SIG-M5 (cell line): ENCODE results near the gene NCAM2.
"Not testable (repeated sequence)": the region's sequence is repeated elsewhere in the genome, so short reads cannot be mapped to it uniquely, and the experiment has no call there.

Experiments used
- DNase-seq: peaks from one replicate; lab custom pipeline; 2025; lab: John Stamatoyannopoulos, UW

The NCAM2 gene

GRCh38 chr21:21332492-21332891 lies 334.3 kb downstream of the NCAM2 start:
- DNase-seq, result no peak

GRCh38 chr21:21341041-21341440 lies 342.8 kb downstream of the NCAM2 start:
- no peak for DNase-seq

DNA sequence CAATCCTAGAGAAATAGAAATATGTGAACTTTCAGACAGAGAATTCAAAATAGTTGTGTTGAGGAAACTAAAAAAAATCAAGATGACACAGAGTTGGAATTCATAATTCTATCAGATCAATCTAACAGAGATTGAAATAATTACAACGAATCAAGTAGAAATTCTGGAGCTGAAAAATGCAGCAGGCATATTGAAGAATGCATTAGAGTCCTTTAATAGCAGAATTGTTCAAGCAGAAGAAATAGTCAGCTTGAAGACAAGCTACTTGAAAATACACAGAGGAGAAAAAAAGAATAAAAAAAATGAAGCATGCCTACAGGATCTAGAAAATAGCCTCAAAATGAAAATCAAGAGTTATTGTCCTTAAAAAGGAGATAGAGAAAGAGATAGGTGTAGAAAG lies 347.1 kb downstream of the NCAM2 start:
- DNase-seq, result no peak

GRCh38 chr21:21345872-21346271 lies 347.7 kb downstream of the NCAM2 start:
- DNase-seq, result no peak

DNA sequence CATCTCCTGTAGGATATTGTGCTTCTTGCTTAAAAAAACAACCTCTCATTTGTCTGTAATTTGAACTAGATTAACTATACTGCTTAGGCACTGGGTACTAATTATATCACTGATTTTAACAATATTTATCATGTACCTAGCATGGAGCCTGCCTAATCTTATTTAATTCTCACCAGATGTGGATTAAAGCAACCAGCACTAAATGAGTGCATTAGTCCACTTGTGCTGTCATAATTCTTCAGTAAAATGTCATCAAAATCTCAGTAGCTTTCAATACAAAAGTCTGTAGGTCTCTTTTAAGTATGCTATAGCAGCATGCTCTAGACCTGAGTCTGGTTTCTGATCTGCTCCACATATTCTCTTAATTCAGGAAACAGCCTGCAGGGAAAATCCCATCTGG lies 368.1 kb downstream of the NCAM2 start:
- DNase-seq, result no peak

DNA sequence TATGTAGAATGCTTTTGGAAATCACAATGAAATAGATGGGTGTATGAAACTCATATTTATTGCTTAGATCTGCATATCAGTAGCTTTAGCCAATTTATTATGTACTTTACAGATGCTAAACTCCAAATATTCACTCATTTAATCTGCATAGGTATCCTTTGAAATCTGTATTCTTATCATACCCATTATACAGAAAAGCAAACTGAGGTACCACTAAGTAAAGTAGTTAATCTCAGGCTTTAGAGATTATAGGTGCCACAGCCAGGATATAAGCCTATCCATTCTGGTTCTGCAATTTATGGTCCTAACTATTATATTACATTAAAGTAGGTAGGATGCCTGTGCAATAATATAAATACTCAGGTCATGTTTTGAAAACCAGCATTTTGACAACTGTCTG lies 369.4 kb downstream of the NCAM2 start:
- no peak for DNase-seq

DNA sequence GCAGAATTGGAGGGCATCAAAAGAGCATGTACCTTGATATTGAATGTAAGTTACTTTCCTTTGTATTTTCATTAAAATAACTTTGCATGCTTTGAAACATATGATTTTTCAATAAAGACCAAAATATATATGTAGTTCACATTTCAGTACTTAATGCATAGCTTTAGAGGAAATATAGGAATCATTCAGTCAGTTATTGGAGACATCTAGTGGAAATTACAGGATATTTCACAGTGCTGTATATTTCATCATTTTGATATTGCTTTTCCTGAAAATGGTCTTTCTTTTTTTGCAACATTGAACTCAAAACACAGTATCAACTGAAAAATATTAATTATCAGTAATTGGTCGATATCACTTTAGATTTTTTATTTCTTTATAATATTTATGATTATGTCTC lies 375.8 kb downstream of the NCAM2 start:
- no peak for DNase-seq

DNA sequence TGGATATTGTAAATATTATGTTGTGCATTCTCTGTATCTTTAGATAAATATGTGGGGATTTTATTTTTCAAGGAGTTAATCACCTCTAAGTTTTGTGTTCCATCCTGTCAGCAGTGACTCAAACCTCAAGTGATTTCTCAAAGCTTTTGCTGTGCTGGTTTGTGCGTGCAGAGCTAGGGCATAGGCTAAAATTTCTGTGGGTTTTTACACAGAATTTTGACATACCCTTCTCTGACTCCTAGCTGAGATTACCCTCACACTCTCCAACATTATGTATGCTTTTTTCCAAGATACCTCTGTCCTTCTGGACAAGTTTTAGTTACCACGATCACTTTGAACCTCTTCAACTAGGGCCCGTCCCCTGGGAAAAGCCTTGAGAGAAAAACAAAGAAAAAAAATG lies 384.9 kb downstream of the NCAM2 start:
- no peak for DNase-seq

- DNase-seq, result no peak
Observed at GRCh38 chr21:21384977-21385376, 386.8 kb downstream of the NCAM2 start.

- no peak for DNase-seq
Observed at GRCh38 chr21:21385404-21385803, 387.2 kb downstream of the NCAM2 start.

- DNase-seq, result no peak
Observed at GRCh38 chr21:21387916-21388315, 389.7 kb downstream of the NCAM2 start.

DNA sequence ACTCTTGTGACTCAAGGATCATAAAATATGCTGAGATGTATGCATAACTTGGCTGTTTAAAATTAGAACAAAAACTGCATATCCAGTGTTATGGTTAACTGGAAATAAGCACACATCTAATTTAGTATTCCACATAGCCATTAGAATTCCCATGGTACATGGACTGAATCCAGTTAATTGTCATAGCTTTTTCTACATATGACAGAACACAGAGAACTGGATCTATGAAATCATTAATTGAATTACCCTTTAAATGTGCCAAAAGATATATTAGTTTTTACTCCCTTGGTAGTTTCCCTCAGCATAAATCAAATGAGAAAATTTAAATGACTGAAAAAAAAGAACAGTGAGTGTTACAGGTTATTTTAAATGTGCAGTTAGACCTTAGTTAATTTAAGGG lies 395.9 kb downstream of the NCAM2 start:
- no peak for DNase-seq

DNA sequence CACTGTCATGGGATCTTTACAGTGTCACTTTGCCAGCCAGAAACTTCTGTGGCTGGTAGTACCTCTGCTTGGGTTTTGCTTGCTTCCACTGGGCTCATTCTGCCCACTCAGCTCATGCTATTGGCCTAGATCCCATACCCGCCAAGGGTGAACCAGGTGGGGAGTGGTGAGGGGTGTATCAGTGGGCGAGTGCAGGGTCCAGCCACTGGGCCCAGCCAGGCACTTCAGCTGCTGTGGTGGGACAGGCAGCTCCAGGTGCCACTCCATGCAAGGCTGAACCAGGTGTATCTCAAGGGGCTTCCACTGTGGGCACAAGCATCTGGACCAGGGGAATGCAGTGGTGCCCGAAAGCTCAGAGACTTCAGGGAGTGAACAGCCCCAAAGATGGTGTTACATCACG lies 398.2 kb downstream of the NCAM2 start:
- DNase-seq, result no peak

DNA sequence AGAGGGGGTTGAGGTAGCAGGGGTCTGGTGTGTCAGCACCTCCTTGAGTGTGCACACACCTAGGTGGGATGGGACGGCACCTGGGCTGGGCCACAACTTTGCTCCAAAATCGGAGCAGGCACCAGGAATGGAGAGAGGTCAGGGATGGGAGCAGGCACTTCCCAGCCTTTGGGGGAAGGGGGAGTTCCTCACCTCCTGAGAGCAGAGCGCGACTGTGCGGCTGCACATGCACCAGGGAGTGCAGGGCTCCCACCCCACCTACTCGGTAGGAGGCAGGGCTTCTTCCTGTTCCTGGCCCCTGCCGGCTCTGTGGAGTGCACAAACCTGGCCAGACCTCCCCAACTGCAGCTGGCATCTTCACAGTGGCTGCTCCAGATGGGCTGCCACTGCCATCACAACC lies 399.3 kb downstream of the NCAM2 start:
- no peak for DNase-seq

GRCh38 chr21:21401444-21401843 lies 403.2 kb downstream of the NCAM2 start:
- no peak for DNase-seq

DNA sequence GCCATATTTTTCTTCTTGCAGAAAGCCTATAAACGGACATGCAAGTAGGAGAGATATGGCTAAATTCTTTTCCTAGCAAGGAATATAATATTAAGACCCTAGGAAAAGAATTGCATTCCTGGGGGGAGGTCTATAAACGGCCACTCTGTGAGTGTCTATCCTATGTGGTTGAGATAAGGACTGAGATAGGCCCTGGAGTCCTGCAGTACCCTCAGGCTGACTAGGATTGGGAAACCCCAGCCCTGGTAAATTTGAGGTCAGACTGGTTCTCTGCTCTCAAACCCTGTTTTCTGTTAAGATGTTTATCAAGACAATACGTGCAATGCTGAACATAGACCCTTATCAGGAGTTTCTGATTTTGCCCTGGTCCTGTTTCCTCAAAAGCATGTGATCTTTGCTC lies 404.0 kb downstream of the NCAM2 start:
- DNase-seq, result not testable (repeated sequence)

DNA sequence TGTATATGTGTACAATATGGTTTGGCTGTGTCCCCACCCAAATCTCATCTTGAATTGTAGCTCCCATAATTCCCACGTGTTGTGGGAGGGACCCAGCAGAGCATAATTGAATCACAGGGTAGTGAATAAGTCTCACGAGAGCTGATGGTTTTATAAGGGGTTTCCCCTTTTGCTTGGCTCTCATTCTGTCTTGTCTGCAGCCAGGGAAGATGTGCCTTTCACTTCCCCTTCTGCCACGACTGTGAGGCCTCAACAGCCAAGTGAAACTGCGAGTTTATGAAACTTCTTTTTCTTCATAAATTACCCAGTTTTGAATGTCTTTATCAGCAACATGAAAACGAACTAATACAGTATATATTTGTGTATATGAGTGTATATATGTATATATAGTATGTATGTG lies 406.1 kb downstream of the NCAM2 start:
- not testable (repeated sequence) for DNase-seq

GRCh38 chr21:21406921-21407320 lies 408.7 kb downstream of the NCAM2 start:
- no peak for DNase-seq

GRCh38 chr21:21412096-21412495 lies 413.9 kb downstream of the NCAM2 start:
- no peak for DNase-seq

GRCh38 chr21:21415741-21416140 lies 417.5 kb downstream of the NCAM2 start:
- no peak for DNase-seq

GRCh38 chr21:21434944-21435343 lies 436.7 kb downstream of the NCAM2 start:
- no peak for DNase-seq

DNA sequence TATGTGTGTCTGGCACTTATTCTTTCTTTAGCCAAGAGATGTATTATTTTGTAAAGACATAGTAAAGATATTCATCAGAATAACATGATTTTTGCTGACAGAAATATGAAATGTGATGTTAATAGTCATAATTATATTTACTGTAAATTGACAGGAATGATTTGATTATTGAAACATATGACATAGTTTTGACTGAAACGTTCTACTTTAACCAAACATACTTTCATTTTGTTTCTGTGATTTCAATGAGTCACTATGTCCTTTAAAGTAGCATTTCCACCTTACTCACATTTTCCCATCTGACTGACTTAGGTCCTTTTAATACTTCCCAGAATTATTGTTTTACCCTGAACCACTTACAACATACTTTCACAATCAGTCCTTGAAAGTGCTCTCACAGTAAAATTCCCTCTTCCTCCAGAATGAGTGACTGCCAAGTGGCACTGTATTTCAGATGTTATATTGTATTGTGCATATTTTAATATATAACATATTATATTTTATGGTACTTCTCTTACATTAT lies 437.9 kb downstream of the NCAM2 start:
- DNase-seq, result no peak

GRCh38 chr21:21439761-21440160 lies 441.6 kb downstream of the NCAM2 start:
- DNase-seq, result no peak

DNA sequence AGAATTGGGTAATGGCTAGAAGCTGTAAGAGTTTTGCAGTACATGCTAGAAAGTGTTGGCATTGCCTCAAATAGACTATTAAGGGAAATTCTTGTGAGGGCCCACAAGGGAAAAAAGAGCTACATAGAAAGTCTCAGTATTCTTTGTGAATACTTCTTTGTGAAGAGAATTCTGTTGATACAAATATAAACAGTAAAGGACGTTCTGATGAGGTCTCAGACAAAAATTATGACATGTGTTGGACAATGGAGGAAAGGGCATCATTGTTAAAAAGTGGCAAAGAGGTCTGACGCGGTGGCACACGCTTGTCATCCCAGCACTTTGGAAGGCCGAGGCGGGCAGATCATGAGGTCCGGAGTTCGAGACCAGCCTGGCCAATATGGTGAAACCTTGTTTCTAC lies 458.9 kb downstream of the NCAM2 start:
- DNase-seq, result no peak

GRCh38 chr21:21458124-21458631 lies 460.0 kb downstream of the NCAM2 start:
- DNase-seq, result no peak
